PC-9 (cell line): ENCODE results near the gene GALM. TPM values are rescaled to one million over a fixed set of nuclear protein-coding genes. Genes with fewer than 3 reads are reported as not detected.
A peak's percentile ranks its signal among the peaks of the same experiment; 100 is the strongest.

Experiments used
- BruUV-seq: library from RNA; stranded (reverse); fragments of 400-500 nt; replicated peaks from 2 replicates; lab custom pipeline; 2021; lab: Mats Ljungman, UMichigan
- CTCF ChIA-PET: fragments of 300-600 bp; sonication (Branson Sonifier 250); formaldehyde crosslinking; loops from one replicate; lab custom pipeline; 2022; ENCODE audit warnings: antibody characterized with exemption; lab: Charles Lee
- POLR2A ChIA-PET: fragments of 300-600 bp; sonication (Branson Sonifier 250); formaldehyde crosslinking; loops from one replicate; lab custom pipeline; 2022; ENCODE audit warnings: antibody characterized with exemption; ENCODE audit not compliant: unreplicated experiment; lab: Charles Lee
- DNase-seq, 2 experiments: peaks; one replicate each; pipeline versions ENCODE4 v3.0.0 to v3.0.0-alpha.2; 2015 to 2022; ENCODE audit warnings: mixed read lengths in 1 of 2
- H2AFZ ChIP-seq: fragments of 200-600 bp; sonication (generic); 2 replicates; pipeline ENCODE4 v1.8.1; 2017; ENCODE audit warnings: antibody characterized with exemption
- H3F3A ChIP-seq: fragments of 200-600 bp; sonication (generic); 2 replicates; pipeline ENCODE4 v1.8.1; 2017; ENCODE audit warnings: antibody characterized with exemption, mild to moderate bottlenecking, low read depth; ENCODE audit not compliant: insufficient read depth
- H3K27ac ChIP-seq: fragments of 200-600 bp; sonication (generic); 2 replicates; pipeline ENCODE4 v1.6.1; 2016; ENCODE audit warnings: mixed run types
- H3K27me3 ChIP-seq: fragments of 200-600 bp; sonication (generic); 2 replicates; pipeline ENCODE4 v1.6.1; 2016; ENCODE audit warnings: low read depth, mixed run types; ENCODE audit not compliant: insufficient read depth
- H3K36me3 ChIP-seq: fragments of 200-600 bp; sonication (generic); 2 replicates; pipeline ENCODE4 v1.6.1; 2016; ENCODE audit warnings: low read depth, mixed run types
- H3K4me1 ChIP-seq: fragments of 200-600 bp; sonication (generic); replicated peaks from 2 replicates; pipeline ENCODE4 v1.6.1; 2016; ENCODE audit warnings: mixed run types; ENCODE audit not compliant: insufficient read depth
- H3K4me2 ChIP-seq: fragments of 200-600 bp; sonication (generic); 2 replicates; pipeline ENCODE4 v1.6.1; 2017; ENCODE audit warnings: mixed run types
- H3K4me3 ChIP-seq: fragments of 200-600 bp; sonication (generic); 2 replicates; pipeline ENCODE4 v1.6.1; 2016; ENCODE audit warnings: mixed run types
- H3K79me2 ChIP-seq: fragments of 200-600 bp; sonication (generic); 2 replicates; pipeline ENCODE4 v1.6.1; 2017; ENCODE audit warnings: low read depth, mixed run types
- H3K9me2 ChIP-seq: fragments of 200-600 bp; sonication (generic); 2 replicates; pipeline ENCODE4 v1.8.1; 2017; ENCODE audit warnings: mild to moderate bottlenecking; ENCODE audit not compliant: insufficient read depth
- H3K9me3 ChIP-seq: fragments of 200-600 bp; sonication (generic); 2 replicates; pipeline ENCODE4 v1.8.1; 2016; ENCODE audit warnings: low read depth; ENCODE audit not compliant: insufficient read depth
- H4K20me1 ChIP-seq: fragments of 200-600 bp; sonication (generic); 2 replicates; pipeline ENCODE4 v1.8.1; 2017; ENCODE audit not compliant: insufficient read depth
- EZH2 ChIP-seq: fragments of 200-600 bp; sonication (generic); IDR thresholded peaks from 2 replicates; pipeline ENCODE4 v1.8.0; 2017; ENCODE audit warnings: antibody characterized with exemption, low read depth
- intact Hi-C: fragments of 100-400 bp; cut with micrococcal nuclease; formaldehyde crosslinking; loops from one replicate; pipeline ENCODE4 v1.10.0; 2022; ENCODE audit not compliant: unreplicated experiment
- total RNA-seq: library from RNA; stranded (reverse); gene quantifications from 2 replicates; pipeline ENCODE4 v1.2.3, GENCODE V29; 2021
- TF ChIP-seq, protein P1 (sequence below): fragments of 200-600 bp; sonication (generic); conservative IDR thresholded peaks from 2 replicates; pipeline ENCODE4 v1.6.1; 2017; ENCODE audit warnings: mixed run types, antibody characterized with exemption, mild to moderate bottlenecking, moderate library complexity

Gene GALM
- total RNA-seq, 1 experiment from 2014 or later = 27.7 TPM

DNA sequence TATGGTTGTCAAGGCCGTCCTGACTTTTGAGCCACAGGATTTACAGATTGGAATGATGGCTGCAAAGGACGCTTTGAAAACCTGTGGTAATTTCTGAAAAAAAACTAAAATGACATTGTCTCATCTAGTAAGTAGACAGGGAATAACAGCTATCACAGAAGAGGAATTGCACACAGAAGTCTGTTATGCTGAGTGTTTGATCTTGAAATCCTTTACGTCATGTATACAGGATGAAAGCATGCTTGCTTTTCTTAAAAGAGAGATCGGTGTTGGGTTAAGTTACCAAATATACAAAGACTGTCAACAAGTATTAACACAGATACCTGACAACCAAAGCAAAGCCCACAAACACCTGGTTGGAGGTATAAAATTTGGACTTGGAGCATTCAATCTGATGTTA lies 97.8 kb downstream of the GALM start:
- DNase-seq = no peak
- intact Hi-C loops = no loop called here
- Histone ChIP-seq H2AFZ (no peak overlapping the region), H3K79me2 (no peaks in the 10 kb centered on the region), H3K4me1 (peaks cover 20% of the 10 kb centered on the region), H3F3A (peaks cover 4% of the 10 kb centered on the region; the same call in 1 of the 2 replicates), H3K9me3 (no peaks in the 10 kb centered on the region), H3K27ac (no peak overlapping the region), H4K20me1 (no peaks in the 10 kb centered on the region), H3K36me3 (no peaks in the 10 kb centered on the region), H3K4me2 (no peak overlapping the region), H3K27me3 (no peaks in the 10 kb centered on the region), H3K9me2 (no peaks in the 10 kb centered on the region), H3K4me3 (no peak overlapping the region)
- BruUV-seq = no TSS peak
- ChIA-PET POLR2A (interaction anchor here (0.6 kb wide), 1 partner anchor 9 kb away, joined by 7 read pairs; no protein-coding TSS in a partner anchor), CTCF (interaction anchor here (0.5 kb wide), 1 partner anchor 43 kb away, joined by 3 read pairs; no protein-coding TSS in a partner anchor)
- TF ChIP-seq EZH2 = no peak
- TF ChIP-seq, protein P1, sequence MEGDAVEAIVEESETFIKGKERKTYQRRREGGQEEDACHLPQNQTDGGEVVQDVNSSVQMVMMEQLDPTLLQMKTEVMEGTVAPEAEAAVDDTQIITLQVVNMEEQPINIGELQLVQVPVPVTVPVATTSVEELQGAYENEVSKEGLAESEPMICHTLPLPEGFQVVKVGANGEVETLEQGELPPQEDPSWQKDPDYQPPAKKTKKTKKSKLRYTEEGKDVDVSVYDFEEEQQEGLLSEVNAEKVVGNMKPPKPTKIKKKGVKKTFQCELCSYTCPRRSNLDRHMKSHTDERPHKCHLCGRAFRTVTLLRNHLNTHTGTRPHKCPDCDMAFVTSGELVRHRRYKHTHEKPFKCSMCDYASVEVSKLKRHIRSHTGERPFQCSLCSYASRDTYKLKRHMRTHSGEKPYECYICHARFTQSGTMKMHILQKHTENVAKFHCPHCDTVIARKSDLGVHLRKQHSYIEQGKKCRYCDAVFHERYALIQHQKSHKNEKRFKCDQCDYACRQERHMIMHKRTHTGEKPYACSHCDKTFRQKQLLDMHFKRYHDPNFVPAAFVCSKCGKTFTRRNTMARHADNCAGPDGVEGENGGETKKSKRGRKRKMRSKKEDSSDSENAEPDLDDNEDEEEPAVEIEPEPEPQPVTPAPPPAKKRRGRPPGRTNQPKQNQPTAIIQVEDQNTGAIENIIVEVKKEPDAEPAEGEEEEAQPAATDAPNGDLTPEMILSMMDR = no peak

DNA sequence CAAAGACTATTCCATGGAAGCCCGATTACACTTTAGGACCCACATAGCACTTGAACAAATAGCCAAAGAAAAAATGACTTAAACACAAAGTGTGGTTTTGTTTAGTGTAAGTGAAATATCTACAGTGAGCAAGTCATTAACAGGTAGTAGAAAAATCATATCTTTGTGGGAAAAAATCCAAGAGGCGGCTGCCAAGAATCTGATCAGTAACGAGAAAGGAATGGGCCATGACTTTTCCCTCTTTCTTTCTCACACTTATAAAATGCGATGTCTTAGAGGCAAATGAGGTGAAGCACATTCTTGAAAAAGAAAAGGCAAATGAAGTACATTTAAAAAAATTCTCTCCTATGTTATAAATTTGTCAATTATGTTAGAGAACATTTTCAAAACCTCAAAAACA lies 99.2 kb downstream of the GALM start:
- TF ChIP-seq, protein P1 = no peak
- Histone ChIP-seq H3K9me3 (no peaks in the 10 kb centered on the region), H3K4me3 (no peak overlapping the region), H4K20me1 (no peaks in the 10 kb centered on the region), H3K36me3 (no peaks in the 10 kb centered on the region), H3K4me1 (peaks cover 20% of the 10 kb centered on the region), H3K9me2 (no peaks in the 10 kb centered on the region), H3K27ac (no peak overlapping the region), H3K27me3 (no peaks in the 10 kb centered on the region), H2AFZ (no peak overlapping the region), H3F3A (peaks cover 4% of the 10 kb centered on the region; the same call in 1 of the 2 replicates), H3K79me2 (no peaks in the 10 kb centered on the region), H3K4me2 (no peak overlapping the region)
- BruUV-seq = no TSS peak
- POLR2A ChIA-PET = no interaction called here
- DNase-seq = peak in 1 of 2 experiments; percentile 18
- intact Hi-C loops = no loop called here
- CTCF ChIA-PET = no interaction called here

DNA sequence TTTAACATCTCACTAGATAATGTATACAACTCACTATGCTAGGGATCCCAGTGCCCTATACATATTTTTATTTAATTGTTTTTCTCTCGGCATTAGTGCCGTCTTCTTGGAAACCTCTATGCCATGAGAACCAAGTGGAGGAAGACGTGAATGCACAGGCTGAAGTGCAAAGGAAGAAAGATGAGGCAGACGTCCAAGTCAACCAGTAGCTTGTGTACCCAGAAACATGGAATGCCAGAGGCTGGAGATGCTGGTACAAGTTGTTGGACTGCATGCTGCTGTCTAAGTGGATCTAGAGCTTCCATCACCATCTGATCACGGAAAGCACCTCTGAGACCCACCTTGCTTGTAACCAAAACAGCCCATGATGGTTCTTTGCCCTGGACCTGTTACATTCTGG lies 99.6 kb downstream of the GALM start:
- BruUV-seq = no TSS peak
- peaks cover 4% of the 10 kb centered on the region; the same call in 1 of the 2 replicates for H3F3A ChIP-seq
- H3K36me3 ChIP-seq = no peaks in the 10 kb centered on the region
- H3K27me3 ChIP-seq = no peaks in the 10 kb centered on the region
- no peaks in the 10 kb centered on the region for H3K9me3 ChIP-seq
- intact Hi-C loops = no loop called here
- H3K4me2 ChIP-seq = no peak overlapping the region
- H2AFZ ChIP-seq = no peak overlapping the region
- no peaks in the 10 kb centered on the region for H3K79me2 ChIP-seq
- ChIA-PET POLR2A (no interaction called here), CTCF (no interaction called here)
- no peak overlapping the region for H3K4me3 ChIP-seq
- peaks cover 20% of the 10 kb centered on the region for H3K4me1 ChIP-seq
- no peaks in the 10 kb centered on the region for H3K9me2 ChIP-seq
- no peak for DNase-seq
- no peak for TF ChIP-seq EZH2
- TF ChIP-seq, protein P1 = no peak
- H4K20me1 ChIP-seq = no peaks in the 10 kb centered on the region
- H3K27ac ChIP-seq = no peak overlapping the region
